ENCODE results near the gene NUMB.

The NUMB gene

GRCh38 chr14:73383356-73383755 lies 75.0 kb downstream of the NUMB start:
- no peak overlapping the region for H3K27ac ChIP-seq (ENCODE audit: low read length)
- no peaks in the 10 kb centered on the region for H3K36me3 ChIP-seq (ENCODE audit: control insufficient read depth in 2 of 2, insufficient read depth in 2 of 2, low read length in 2 of 2)
- no peaks in the 10 kb centered on the region for H3K27me3 ChIP-seq (ENCODE audit: control insufficient read depth in 1 of 2, insufficient read depth in 2 of 2, low read length in 2 of 2)
- H3K4me1 ChIP-seq (ENCODE audit: control insufficient read depth, insufficient read depth, low read length), result no peaks in the 10 kb centered on the region
- no peak overlapping the region for H3K4me3 ChIP-seq (ENCODE audit: low read length in 2 of 2)
- no peak overlapping the region for H3K9ac ChIP-seq (ENCODE audit: low read length in 2 of 2)
- H3K9me3 ChIP-seq (ENCODE audit: control insufficient read depth in 2 of 2, low read length in 2 of 2), result peaks cover 0 to 9% of the 10 kb centered on the region in 2 donors

- peaks cover 0 to 9% of the 10 kb centered on the region in 2 donors for H3K9me3 ChIP-seq (ENCODE audit: control insufficient read depth in 2 of 2, low read length in 2 of 2)
- H3K27me3 ChIP-seq (ENCODE audit: control insufficient read depth in 1 of 2, insufficient read depth in 2 of 2, low read length in 2 of 2), result no peaks in the 10 kb centered on the region
- H3K36me3 ChIP-seq (ENCODE audit: control insufficient read depth in 2 of 2, insufficient read depth in 2 of 2, low read length in 2 of 2), result no peaks in the 10 kb centered on the region
- no peak overlapping the region for H3K9ac ChIP-seq (ENCODE audit: low read length in 2 of 2)
- no peak overlapping the region for H3K27ac ChIP-seq (ENCODE audit: low read length)
- no peaks in the 10 kb centered on the region for H3K4me1 ChIP-seq (ENCODE audit: control insufficient read depth, insufficient read depth, low read length)
- no peak overlapping the region for H3K4me3 ChIP-seq (ENCODE audit: low read length in 2 of 2)
Observed at GRCh38 chr14:73381380-73382013, 76.8 kb downstream of the NUMB start.

- H3K9ac ChIP-seq (ENCODE audit: low read length in 2 of 2), result no peak overlapping the region
- H3K27ac ChIP-seq (ENCODE audit: low read length), result no peak overlapping the region
- H3K4me3 ChIP-seq (ENCODE audit: low read length in 2 of 2), result no peak overlapping the region
- H3K4me1 ChIP-seq (ENCODE audit: control insufficient read depth, insufficient read depth, low read length), result no peaks in the 10 kb centered on the region
- H3K27me3 ChIP-seq (ENCODE audit: control insufficient read depth in 1 of 2, insufficient read depth in 2 of 2, low read length in 2 of 2), result no peaks in the 10 kb centered on the region
- H3K9me3 ChIP-seq (ENCODE audit: control insufficient read depth in 2 of 2, low read length in 2 of 2), result no peaks in the 10 kb centered on the region
- no peaks in the 10 kb centered on the region for H3K36me3 ChIP-seq (ENCODE audit: control insufficient read depth in 2 of 2, insufficient read depth in 2 of 2, low read length in 2 of 2)
Observed at GRCh38 chr14:73376585-73376984, 81.8 kb downstream of the NUMB start.

- Histone ChIP-seq H3K27me3 (ENCODE audit: control insufficient read depth in 1 of 2, insufficient read depth in 2 of 2, low read length in 2 of 2) (no peaks in the 10 kb centered on the region), H3K4me1 (ENCODE audit: control insufficient read depth, insufficient read depth, low read length) (no peaks in the 10 kb centered on the region), H3K9me3 (ENCODE audit: control insufficient read depth in 2 of 2, low read length in 2 of 2) (no peaks in the 10 kb centered on the region), H3K4me3 (ENCODE audit: low read length in 2 of 2) (no peak overlapping the region), H3K27ac (ENCODE audit: low read length) (no peak overlapping the region), H3K36me3 (ENCODE audit: control insufficient read depth in 2 of 2, insufficient read depth in 2 of 2, low read length in 2 of 2) (no peaks in the 10 kb centered on the region), H3K9ac (ENCODE audit: low read length in 2 of 2) (no peak overlapping the region)
Observed at GRCh38 chr14:73375861-73376260, 82.5 kb downstream of the NUMB start.

GRCh38 chr14:73374218-73374617 lies 84.1 kb downstream of the NUMB start:
- H3K27me3 ChIP-seq (ENCODE audit: control insufficient read depth in 1 of 2, insufficient read depth in 2 of 2, low read length in 2 of 2), result no peaks in the 10 kb centered on the region
- no peak overlapping the region for H3K9ac ChIP-seq (ENCODE audit: low read length in 2 of 2)
- H3K4me1 ChIP-seq (ENCODE audit: control insufficient read depth, insufficient read depth, low read length), result no peaks in the 10 kb centered on the region
- H3K4me3 ChIP-seq (ENCODE audit: low read length in 2 of 2), result no peak overlapping the region
- no peaks in the 10 kb centered on the region for H3K9me3 ChIP-seq (ENCODE audit: control insufficient read depth in 2 of 2, low read length in 2 of 2)
- H3K27ac ChIP-seq (ENCODE audit: low read length), result no peak overlapping the region
- no peaks in the 10 kb centered on the region for H3K36me3 ChIP-seq (ENCODE audit: control insufficient read depth in 2 of 2, insufficient read depth in 2 of 2, low read length in 2 of 2)

GRCh38 chr14:73372529-73372928 lies 85.8 kb downstream of the NUMB start:
- Histone ChIP-seq H3K27ac (ENCODE audit: low read length) (no peak overlapping the region), H3K9me3 (ENCODE audit: control insufficient read depth in 2 of 2, low read length in 2 of 2) (no peaks in the 10 kb centered on the region), H3K27me3 (ENCODE audit: control insufficient read depth in 1 of 2, insufficient read depth in 2 of 2, low read length in 2 of 2) (no peaks in the 10 kb centered on the region), H3K36me3 (ENCODE audit: control insufficient read depth in 2 of 2, insufficient read depth in 2 of 2, low read length in 2 of 2) (no peaks in the 10 kb centered on the region), H3K9ac (ENCODE audit: low read length in 2 of 2) (no peak overlapping the region), H3K4me1 (ENCODE audit: control insufficient read depth, insufficient read depth, low read length) (no peaks in the 10 kb centered on the region), H3K4me3 (ENCODE audit: low read length in 2 of 2) (no peak overlapping the region)

- no peak overlapping the region for H3K9ac ChIP-seq (ENCODE audit: low read length in 2 of 2)
- H3K4me1 ChIP-seq (ENCODE audit: control insufficient read depth, insufficient read depth, low read length), result peaks cover 2% of the 10 kb centered on the region
- no peak overlapping the region for H3K27ac ChIP-seq (ENCODE audit: low read length)
- H3K4me3 ChIP-seq (ENCODE audit: low read length in 2 of 2), result no peak overlapping the region
- no peaks in the 10 kb centered on the region for H3K36me3 ChIP-seq (ENCODE audit: control insufficient read depth in 2 of 2, insufficient read depth in 2 of 2, low read length in 2 of 2)
- no peaks in the 10 kb centered on the region for H3K9me3 ChIP-seq (ENCODE audit: control insufficient read depth in 2 of 2, low read length in 2 of 2)
- H3K27me3 ChIP-seq (ENCODE audit: control insufficient read depth in 1 of 2, insufficient read depth in 2 of 2, low read length in 2 of 2), result no peaks in the 10 kb centered on the region
Observed at GRCh38 chr14:73370561-73370960, 87.8 kb downstream of the NUMB start.

GRCh38 chr14:73369428-73369827 lies 88.9 kb downstream of the NUMB start:
- no peak overlapping the region for H3K9ac ChIP-seq (ENCODE audit: low read length in 2 of 2)
- no peak overlapping the region for H3K27ac ChIP-seq (ENCODE audit: low read length)
- H3K4me1 ChIP-seq (ENCODE audit: control insufficient read depth, insufficient read depth, low read length), result peaks cover 2% of the 10 kb centered on the region
- no peak overlapping the region for H3K4me3 ChIP-seq (ENCODE audit: low read length in 2 of 2)
- no peaks in the 10 kb centered on the region for H3K36me3 ChIP-seq (ENCODE audit: control insufficient read depth in 2 of 2, insufficient read depth in 2 of 2, low read length in 2 of 2)
- H3K27me3 ChIP-seq (ENCODE audit: control insufficient read depth in 1 of 2, insufficient read depth in 2 of 2, low read length in 2 of 2), result no peaks in the 10 kb centered on the region
- H3K9me3 ChIP-seq (ENCODE audit: control insufficient read depth in 2 of 2, low read length in 2 of 2), result no peaks in the 10 kb centered on the region

- no peaks in the 10 kb centered on the region for H3K27me3 ChIP-seq (ENCODE audit: control insufficient read depth in 1 of 2, insufficient read depth in 2 of 2, low read length in 2 of 2)
- H3K4me1 ChIP-seq (ENCODE audit: control insufficient read depth, insufficient read depth, low read length), result peaks cover 2% of the 10 kb centered on the region
- no peak overlapping the region for H3K4me3 ChIP-seq (ENCODE audit: low read length in 2 of 2)
- no peaks in the 10 kb centered on the region for H3K9me3 ChIP-seq (ENCODE audit: control insufficient read depth in 2 of 2, low read length in 2 of 2)
- H3K36me3 ChIP-seq (ENCODE audit: control insufficient read depth in 2 of 2, insufficient read depth in 2 of 2, low read length in 2 of 2), result no peaks in the 10 kb centered on the region
- no peak overlapping the region for H3K9ac ChIP-seq (ENCODE audit: low read length in 2 of 2)
- H3K27ac ChIP-seq (ENCODE audit: low read length), result no peak overlapping the region
Observed at GRCh38 chr14:73368616-73369015, 89.7 kb downstream of the NUMB start.

- Histone ChIP-seq H3K4me3 (ENCODE audit: low read length in 2 of 2) (no peak overlapping the region), H3K36me3 (ENCODE audit: control insufficient read depth in 2 of 2, insufficient read depth in 2 of 2, low read length in 2 of 2) (no peaks in the 10 kb centered on the region), H3K4me1 (ENCODE audit: control insufficient read depth, insufficient read depth, low read length) (peaks cover 2% of the 10 kb centered on the region), H3K27me3 (ENCODE audit: control insufficient read depth in 1 of 2, insufficient read depth in 2 of 2, low read length in 2 of 2) (no peaks in the 10 kb centered on the region), H3K27ac (ENCODE audit: low read length) (no peak overlapping the region), H3K9me3 (ENCODE audit: control insufficient read depth in 2 of 2, low read length in 2 of 2) (no peaks in the 10 kb centered on the region), H3K9ac (ENCODE audit: low read length in 2 of 2) (no peak overlapping the region)
Observed at GRCh38 chr14:73365727-73366126, 92.6 kb downstream of the NUMB start.

- Histone ChIP-seq H3K4me3 (ENCODE audit: low read length in 2 of 2) (no peak overlapping the region), H3K9me3 (ENCODE audit: control insufficient read depth in 2 of 2, low read length in 2 of 2) (no peaks in the 10 kb centered on the region), H3K27me3 (ENCODE audit: control insufficient read depth in 1 of 2, insufficient read depth in 2 of 2, low read length in 2 of 2) (no peaks in the 10 kb centered on the region), H3K4me1 (ENCODE audit: control insufficient read depth, insufficient read depth, low read length) (peaks cover 2% of the 10 kb centered on the region), H3K27ac (ENCODE audit: low read length) (no peak overlapping the region), H3K9ac (ENCODE audit: low read length in 2 of 2) (no peak overlapping the region), H3K36me3 (ENCODE audit: control insufficient read depth in 2 of 2, insufficient read depth in 2 of 2, low read length in 2 of 2) (no peaks in the 10 kb centered on the region)
Observed at GRCh38 chr14:73364559-73364958, 93.8 kb downstream of the NUMB start.

Data from stomach smooth muscle (tissue), 2 donors.